Suppressor macrophage treated with lipopolysaccharide for 4 hours (primary cell): ENCODE results near the gene MLLT10.

ENCODE experiments used
- DNase-seq: peaks from one replicate; pipeline ENCODE4 v3.0.0-alpha.2; 2020

MLLT10 gene

GRCh38 chr10:21501731-21502347, 32.2 kb upstream of the MLLT10 start:
- DNase-seq = no peak

- no peak for DNase-seq
These were observed 31.7 kb upstream of the MLLT10 start for GRCh38 chr10:21502348-21502740.

DNA sequence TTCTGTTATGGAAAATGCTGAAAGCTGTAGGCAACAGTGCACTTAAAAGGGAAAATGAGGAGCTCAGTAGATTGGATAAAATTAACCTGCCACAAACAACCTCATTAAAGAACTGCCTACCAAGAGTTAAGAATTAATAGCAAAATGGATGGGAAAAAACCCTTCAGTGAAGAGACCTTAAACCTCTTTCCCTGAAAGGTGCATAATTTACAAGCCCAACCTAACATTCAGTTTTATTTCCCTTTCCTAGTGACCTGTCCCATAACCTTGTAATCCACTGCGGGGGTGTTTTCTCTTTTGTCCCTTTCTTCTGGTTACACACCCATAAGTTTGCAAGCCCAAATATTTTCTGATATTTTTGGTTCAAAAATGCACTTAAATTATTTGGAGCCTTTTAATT, 30.5 kb upstream of the MLLT10 start:
- DNase-seq = no peak

DNA sequence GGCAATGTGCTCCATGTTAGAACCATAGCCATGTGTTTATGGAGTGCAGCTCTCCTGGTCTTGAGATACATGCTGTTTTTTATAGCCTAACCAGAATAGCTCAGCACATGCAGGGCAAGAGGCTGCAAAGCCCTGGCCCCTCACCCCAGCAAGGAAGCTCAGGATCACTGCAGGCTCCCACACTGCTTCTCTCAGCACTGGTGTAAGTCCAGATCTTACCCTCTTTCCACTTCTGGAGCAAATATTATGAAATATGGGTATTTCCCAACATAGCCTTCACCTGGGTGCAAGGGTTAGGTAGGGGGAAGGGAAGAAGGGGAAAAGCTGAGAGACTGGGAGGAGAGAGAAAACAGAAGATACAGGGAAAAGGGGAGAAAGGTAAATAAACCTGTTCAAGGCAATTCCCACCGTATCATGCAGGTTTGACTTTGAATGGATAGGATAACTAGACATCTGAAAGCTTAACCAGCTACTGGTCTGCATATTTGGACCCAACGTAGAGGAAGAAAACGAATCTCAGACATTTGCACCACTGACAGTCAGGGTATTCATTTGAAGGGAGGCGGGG, 28.2 kb upstream of the MLLT10 start:
- DNase-seq = no peak

DNA sequence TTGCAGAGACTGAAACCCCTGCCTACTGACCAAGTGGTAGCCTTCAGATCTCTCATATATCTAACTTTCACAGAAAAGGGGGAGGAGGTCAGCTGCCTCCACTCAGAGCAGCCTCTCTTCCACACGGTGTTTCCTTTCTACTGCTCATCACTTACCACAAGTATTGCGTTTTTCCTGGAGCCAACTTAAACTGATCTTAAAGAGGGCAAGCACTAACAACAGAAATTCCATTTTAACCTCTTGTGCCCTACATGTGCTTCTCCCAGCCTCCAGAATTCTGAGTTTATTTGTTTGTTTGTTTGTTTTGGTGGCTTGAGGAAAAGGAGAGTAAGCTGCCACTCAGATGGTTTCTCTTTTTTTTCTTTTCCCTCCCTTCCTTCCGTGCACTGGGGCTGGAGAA, 27.7 kb upstream of the MLLT10 start:
- DNase-seq = no peak

DNA sequence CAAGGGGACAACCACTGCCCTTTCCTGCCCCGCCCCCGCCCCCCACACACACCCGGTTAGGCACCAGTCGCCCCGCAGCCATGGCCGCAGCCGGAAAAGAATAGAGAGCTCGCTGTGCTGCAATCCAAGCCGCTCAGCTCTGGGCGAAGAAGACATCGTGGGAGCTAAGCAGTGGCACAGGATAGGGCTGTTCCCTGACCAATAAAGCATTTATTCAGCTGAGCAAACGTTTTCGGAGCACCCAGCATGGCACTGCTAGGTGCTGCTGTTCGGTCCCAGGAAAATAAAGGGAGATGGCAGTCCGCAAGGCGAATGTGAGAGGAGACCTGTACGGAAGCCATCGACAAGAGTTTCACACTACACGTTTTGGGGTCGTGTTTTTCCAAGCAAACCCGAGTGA, 26.9 kb upstream of the MLLT10 start:
- DNase-seq = no peak

DNA sequence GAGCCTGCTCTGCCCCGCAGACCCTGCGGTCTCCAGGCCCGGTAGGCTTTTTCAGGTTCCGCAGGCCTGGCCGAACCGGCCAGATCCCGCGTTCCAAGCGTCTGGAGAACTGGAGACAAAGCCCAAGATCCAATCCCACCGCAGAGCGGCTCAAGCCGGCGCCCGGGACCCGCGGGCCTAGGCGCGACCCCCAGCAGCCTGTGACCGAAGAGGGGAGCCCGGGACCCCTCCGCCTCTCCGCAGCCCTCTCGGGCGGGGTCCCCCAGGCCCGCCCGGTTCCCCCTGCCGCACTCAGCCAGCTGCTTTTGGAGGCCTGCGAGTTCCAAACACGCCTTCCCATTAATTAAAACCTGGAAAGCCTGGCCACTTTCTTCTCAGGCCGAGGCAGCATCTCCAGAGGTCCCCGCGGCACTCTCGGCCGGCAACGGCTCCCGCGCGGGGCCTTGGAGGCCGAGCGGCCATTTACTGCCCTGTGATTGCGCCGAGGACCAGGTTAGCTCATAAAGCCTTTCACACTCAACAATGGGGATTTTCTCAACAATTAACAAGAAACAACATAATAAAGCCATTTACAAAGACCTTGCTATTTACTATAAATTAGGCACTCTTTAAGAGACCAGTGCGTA, 25.2 kb upstream of the MLLT10 start:
- no peak for DNase-seq

GRCh38 chr10:21509341-21510240, 24.4 kb upstream of the MLLT10 start:
- no peak for DNase-seq

GRCh38 chr10:21510241-21511094, 23.6 kb upstream of the MLLT10 start:
- no peak for DNase-seq

DNA sequence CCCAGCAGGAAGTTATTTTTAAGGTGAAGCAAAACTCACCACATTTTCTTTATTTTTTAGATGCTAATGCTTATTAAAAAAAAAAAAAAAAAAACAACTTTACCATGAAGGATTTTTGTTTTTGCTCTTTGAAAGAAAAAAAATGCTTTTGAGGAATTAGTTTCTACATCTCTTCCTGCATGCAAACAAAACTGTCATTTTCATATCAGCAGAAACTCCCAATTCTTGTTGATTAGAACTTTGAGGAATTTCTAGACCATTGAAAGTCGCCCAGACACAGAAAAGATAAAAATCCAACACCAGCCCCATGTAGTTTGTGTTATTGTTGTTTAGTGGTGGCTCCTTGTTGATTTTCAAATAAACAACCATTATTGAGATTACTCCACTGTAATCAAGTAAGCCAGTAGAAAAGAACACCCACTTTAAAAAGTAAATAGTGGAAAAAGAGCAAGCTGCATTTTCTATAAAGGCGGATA, 22.9 kb upstream of the MLLT10 start:
- DNase-seq = no peak

GRCh38 chr10:21511946-21512572, 22.0 kb upstream of the MLLT10 start:
- DNase-seq = no peak

GRCh38 chr10:21512573-21513404, 21.2 kb upstream of the MLLT10 start:
- DNase-seq = no peak

- no peak for DNase-seq
These were observed 20.6 kb upstream of the MLLT10 start for GRCh38 chr10:21513405-21513788.

DNA sequence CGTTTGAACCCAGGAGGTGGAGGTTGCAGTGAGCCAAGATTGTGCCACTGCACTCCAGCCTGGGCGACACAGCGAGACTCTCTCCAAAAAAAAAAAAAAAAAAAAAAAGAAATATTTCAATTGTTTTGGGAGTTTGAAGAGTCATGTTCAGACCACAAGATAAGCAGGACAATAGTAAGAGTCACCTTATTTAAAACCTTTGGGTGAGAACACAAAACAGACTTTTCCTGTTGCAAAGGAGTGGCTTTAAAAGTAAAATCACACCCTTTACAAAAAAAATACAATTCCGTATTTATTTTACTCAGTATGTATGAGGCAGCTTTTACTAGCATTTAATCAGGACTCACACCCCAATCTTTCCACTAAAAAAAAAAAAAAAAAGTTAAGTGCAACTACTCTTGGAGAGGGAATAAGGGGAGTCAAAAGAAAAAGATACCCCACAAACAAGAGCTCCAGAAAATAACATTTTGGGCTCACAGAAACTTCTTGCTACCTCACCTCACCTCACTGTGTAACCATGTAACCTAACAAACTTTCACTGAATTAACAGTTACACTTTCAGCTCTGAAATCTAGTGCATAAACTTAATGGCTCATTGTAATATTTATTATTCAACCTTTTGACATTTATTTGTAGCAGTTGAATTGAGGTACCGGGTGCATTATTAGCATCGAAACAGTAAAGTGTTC, 19.8 kb upstream of the MLLT10 start:
- no peak for DNase-seq

DNA sequence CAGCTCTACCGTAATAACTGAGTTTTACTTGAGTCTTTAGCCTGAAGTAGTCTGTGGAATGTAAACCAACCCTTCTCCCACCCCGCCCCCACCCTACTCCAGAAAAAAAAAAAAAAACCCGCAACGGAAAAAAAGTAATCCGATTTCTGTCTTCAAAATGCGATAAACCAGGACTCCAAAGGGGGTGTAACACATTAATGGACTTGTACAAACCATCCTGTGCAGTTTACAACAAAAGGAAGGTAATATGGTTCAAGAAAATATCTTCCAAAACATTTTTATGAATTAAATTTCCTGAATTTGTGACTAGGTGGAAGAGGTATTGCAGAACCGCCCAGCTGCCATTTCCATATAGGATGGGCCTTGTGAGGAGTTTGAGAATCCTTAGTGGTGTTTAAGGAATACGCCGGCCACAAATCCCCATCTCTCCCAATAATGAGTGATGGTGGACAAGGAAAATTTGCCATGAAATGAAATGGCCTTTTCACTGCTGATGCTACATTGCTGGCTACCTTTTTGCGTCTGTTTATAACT, 19.1 kb upstream of the MLLT10 start:
- no peak for DNase-seq

- no peak for DNase-seq
These were observed 18.4 kb upstream of the MLLT10 start for GRCh38 chr10:21515361-21516241.

GRCh38 chr10:21516242-21517131, 17.5 kb upstream of the MLLT10 start:
- DNase-seq = peak; percentile 59
